H1 (cell line): ENCODE data around the gene BEAN1. TPM values are rescaled to one million over a fixed set of nuclear protein-coding genes. Genes with fewer than 3 reads are reported as not detected.

Experiments
- CTCF ChIA-PET: fragments of 300-600 bp; sonication (Branson Sonifier 250); formaldehyde crosslinking; loops from one replicate; lab custom pipeline; 2021; ENCODE audit not compliant: partially characterized antibody; lab: Charles Lee
- POLR2A ChIA-PET: fragments of 300-600 bp; sonication (Branson Sonifier 250); formaldehyde crosslinking; loops from one replicate; lab custom pipeline; 2021; ENCODE audit warnings: inconsistent platforms; ENCODE audit not compliant: partially characterized antibody; lab: Charles Lee
- DNase-seq, 2 experiments: peaks; one replicate each; pipeline versions ENCODE4 v3.0.0 to v3.0.0-alpha.2; 2010 to 2022; ENCODE audit warnings: low spot score in 2 of 2, low read depth in 1 of 2, mixed read lengths in 1 of 2
- FAIRE-seq: peaks from 2 replicates; lab custom pipeline; 2011; peaks lifted over from hg19 to GRCh38; lab: Jason Lieb, UNC
- H2AFZ ChIP-seq: 2 replicates; pipeline ENCODE4 v1.8.1; 2012; ENCODE audit warnings: low read length, inconsistent platforms
- H2AK5ac ChIP-seq: 2 replicates; pipeline ENCODE4 v1.6.1; 2013; ENCODE audit warnings: low read depth, low read length
- H2BK120ac ChIP-seq: replicated peaks from 2 replicates; pipeline ENCODE3; 2013; ENCODE audit warnings: low read depth, low read length, inconsistent platforms
- H2BK12ac ChIP-seq: 2 replicates; pipeline ENCODE4 v1.6.1; 2013; ENCODE audit warnings: low read depth, low read length
- H2BK15ac ChIP-seq: 2 replicates; pipeline ENCODE4 v1.6.1; 2013; ENCODE audit warnings: low read length
- H2BK20ac ChIP-seq: 2 replicates; pipeline ENCODE4 v1.6.1; 2013; ENCODE audit warnings: low read length
- H2BK5ac ChIP-seq: 2 replicates; pipeline ENCODE4 v1.6.1; 2013; ENCODE audit warnings: low read depth, low read length
- H3K14ac ChIP-seq: 2 replicates; pipeline ENCODE4 v1.6.1; 2013; ENCODE audit warnings: inconsistent platforms; ENCODE audit not compliant: insufficient read length
- H3K18ac ChIP-seq: 2 replicates; pipeline ENCODE4 v1.6.1; 2013; ENCODE audit warnings: low read length; ENCODE audit errors: extremely low read depth
- H3K23ac ChIP-seq: 2 replicates; pipeline ENCODE4 v1.6.1; 2013; ENCODE audit warnings: inconsistent platforms; ENCODE audit not compliant: insufficient read length
- H3K23me2 ChIP-seq: 2 replicates; pipeline ENCODE4 v1.6.1; 2013; ENCODE audit warnings: low read depth, low read length
- H3K27ac ChIP-seq: 2 replicates; pipeline ENCODE4 v1.6.1; 2011; ENCODE audit warnings: low read depth, low read length, inconsistent platforms
- H3K27me3 ChIP-seq, 4 experiments: replicated peaks in 1 of 4; 1 replicate in 1 of 4; 2 replicates in 3 of 4; pipeline versions ENCODE4 v1.6.1 to v1.8.1; 2011 to 2013; ENCODE audit warnings: low read length in 3 of 4, mild to moderate bottlenecking in 3 of 4, inconsistent platforms in 2 of 4, mixed read lengths in 2 of 4, moderate library complexity in 1 of 4; ENCODE audit not compliant: control insufficient read depth in 3 of 4, insufficient read depth in 3 of 4; ENCODE audit errors: extremely low read depth in 1 of 4
- H3K36me3 ChIP-seq, 4 experiments: 2 replicates each; pipeline versions ENCODE4 v1.6.1 to v1.8.1; 2011 to 2013; ENCODE audit warnings: mild to moderate bottlenecking in 4 of 4, low read length in 3 of 4, moderate library complexity in 2 of 4, control low read depth in 1 of 4, inconsistent platforms in 1 of 4; ENCODE audit not compliant: insufficient read depth in 4 of 4, control insufficient read depth in 2 of 4
- H3K4ac ChIP-seq: replicated peaks from 2 replicates; pipeline ENCODE3; 2013; ENCODE audit warnings: low read length, low read depth, mixed read lengths, inconsistent platforms; ENCODE audit not compliant: insufficient read length
- H3K4me1 ChIP-seq, 4 experiments: replicated peaks in 1 of 4; 1 replicate in 1 of 4; 2 replicates in 3 of 4; pipeline versions ENCODE4 v1.6.1 to v1.8.1; 2011 to 2013; ENCODE audit warnings: low read length in 3 of 4, inconsistent platforms in 2 of 4, mixed read lengths in 1 of 4; ENCODE audit not compliant: insufficient read depth in 4 of 4, control insufficient read depth in 3 of 4
- H3K4me2 ChIP-seq, 2 experiments: 2 replicates each; pipeline versions ENCODE4 v1.6.1 to v1.8.1; 2011 to 2013; ENCODE audit warnings: low read depth in 2 of 2, low read length in 2 of 2, control low read depth in 1 of 2, inconsistent platforms in 1 of 2, mild to moderate bottlenecking in 1 of 2; ENCODE audit not compliant: insufficient read depth in 1 of 2
- H3K4me3 ChIP-seq, 4 experiments: fragments of 200-600, 300-600 bp in 1 of 4; sonication (generic), shearing (Covaris generic), sonication (Bioruptor Twin) in 1 of 4; 2 replicates each; pipeline versions ENCODE4 v1.5.1 to v1.8.1; 2011 to 2016; ENCODE audit warnings: low read length in 4 of 4, low read depth in 3 of 4, control low read depth in 2 of 4, inconsistent platforms in 2 of 4, mild to moderate bottlenecking in 2 of 4, mixed read lengths in 1 of 4, moderate library complexity in 1 of 4; ENCODE audit not compliant: insufficient read depth in 2 of 4; ENCODE audit errors: extremely low read depth in 1 of 4
- H3K56ac ChIP-seq: replicated peaks from 2 replicates; pipeline ENCODE3; 2013; ENCODE audit warnings: low read depth, mild to moderate bottlenecking, mixed read lengths, low read length, inconsistent platforms; ENCODE audit not compliant: insufficient read length
- H3K79me1 ChIP-seq: 2 replicates; pipeline ENCODE4 v1.6.1; 2013; ENCODE audit warnings: low read depth, low read length, control low read depth
- H3K79me2 ChIP-seq, 2 experiments: 2 replicates each; pipeline versions ENCODE4 v1.6.1 to v1.8.1; 2012 to 2013; ENCODE audit warnings: low read length in 2 of 2, mild to moderate bottlenecking in 2 of 2, inconsistent platforms in 1 of 2; ENCODE audit not compliant: insufficient read depth in 2 of 2, control insufficient read depth in 1 of 2
- H3K9ac ChIP-seq, 4 experiments: replicated peaks in 1 of 4; 1 replicate in 1 of 4; 2 replicates in 3 of 4; pipeline versions ENCODE4 v1.6.1 to v1.8.1; 2011 to 2013; ENCODE audit warnings: low read depth in 3 of 4, low read length in 3 of 4, control low read depth in 2 of 4, mild to moderate bottlenecking in 2 of 4, moderate library complexity in 2 of 4, inconsistent platforms in 1 of 4; ENCODE audit errors: extremely low read depth in 1 of 4
- H3K9me3 ChIP-seq, 2 experiments: 2 replicates each; pipeline versions ENCODE4 v1.6.1 to v1.8.1; 2012 to 2013; ENCODE audit warnings: mild to moderate bottlenecking in 2 of 2, moderate library complexity in 2 of 2, control low read depth in 1 of 2, inconsistent platforms in 1 of 2, low read depth in 1 of 2, low read length in 1 of 2, mixed read lengths in 1 of 2; ENCODE audit not compliant: insufficient read depth in 2 of 2
- H4K20me1 ChIP-seq, 2 experiments: replicated peaks in 1 of 2; 2 replicates each; pipeline versions ENCODE3 to v1.8.1; 2011 to 2013; ENCODE audit warnings: inconsistent platforms in 2 of 2, low read length in 2 of 2, mild to moderate bottlenecking in 1 of 2; ENCODE audit not compliant: insufficient read depth in 2 of 2, control insufficient read depth in 1 of 2
- H4K5ac ChIP-seq: 2 replicates; pipeline ENCODE4 v1.6.1; 2013; ENCODE audit warnings: low read length, low read depth, mixed read lengths, inconsistent platforms; ENCODE audit not compliant: insufficient read length
- H4K8ac ChIP-seq: 2 replicates; pipeline ENCODE4 v1.8.0; 2013; ENCODE audit warnings: mild to moderate bottlenecking, moderate library complexity, low read length, inconsistent platforms; ENCODE audit not compliant: insufficient read depth; ENCODE audit errors: extremely low read depth
- H4K91ac ChIP-seq: replicated peaks from 2 replicates; pipeline ENCODE3; 2013; ENCODE audit warnings: low read length, mixed read lengths, inconsistent platforms; ENCODE audit not compliant: insufficient read length
- BACH1 ChIP-seq: IDR thresholded peaks from 2 replicates; pipeline ENCODE4 v1.6.1; 2012; ENCODE audit warnings: low read length, improper control_type of control experiment
- CBX5 ChIP-seq: fragments of 300-800, 300-1000 bp; sonication (generic); IDR thresholded peaks from 2 replicates; pipeline ENCODE4 v1.7.1; 2016; ENCODE audit warnings: antibody characterized with exemption, low read length, low read depth
- EZH2 ChIP-seq: fragments of 200-600 bp; sonication (generic); IDR thresholded peaks from 2 replicates; pipeline ENCODE4 v1.7.1; 2012; ENCODE audit warnings: low read depth, mild to moderate bottlenecking, moderate library complexity, low read length, inconsistent platforms; ENCODE audit not compliant: severe bottlenecking
- HDAC6 ChIP-seq: IDR thresholded peaks from one replicate; pipeline ENCODE4 v1.7.1; 2012; ENCODE audit warnings: low read depth, mild to moderate bottlenecking, inconsistent platforms, low read length, moderate library complexity
- KDM4A ChIP-seq: IDR thresholded peaks from one replicate; pipeline ENCODE4 v1.7.1; 2012; ENCODE audit warnings: low read depth, mild to moderate bottlenecking, moderate library complexity, low read length, inconsistent platforms; ENCODE audit not compliant: severe bottlenecking
- POLR2A ChIP-seq, 2 experiments: IDR thresholded peaks; 1 replicate in 1 of 2; 2 replicates in 1 of 2; pipeline ENCODE4 v1.6.1; 2011; ENCODE audit warnings: low read depth in 2 of 2, low read length in 2 of 2, mild to moderate bottlenecking in 2 of 2; ENCODE audit errors: control extremely low read depth in 1 of 2
- SUZ12 ChIP-seq: fragments of 200-600 bp; sonication (generic); IDR thresholded peaks from 2 replicates; pipeline ENCODE4 v1.6.1; 2012; ENCODE audit warnings: mild to moderate bottlenecking, inconsistent platforms, low read length, moderate library complexity, mixed read lengths
- WGBS, 2 experiments: shearing (Covaris generic) in 1 of 2; methylation state at CpG; one replicate each; pipeline versions ENCODE4 v1.1.6 to v1.1.7; 2013 to 2015; ENCODE audit warnings: low lambda C conversion rate in 2 of 2, mixed read lengths in 2 of 2, inconsistent platforms in 1 of 2, low coverage in 1 of 2, missing lambda C conversion rate in 1 of 2; ENCODE audit not compliant: insufficient replicate concordance in 2 of 2, insufficient coverage in 1 of 2, insufficient read length in 1 of 2; ENCODE audit errors: extremely low coverage in 1 of 2, missing lambda C conversion rate in 1 of 2; 5-methylcytosine and 5-hydroxymethylcytosine counted together
- polyA plus RNA-seq, 7 experiments: library from polyadenylated mRNA; depleted of rRNA in 3 of 7; stranded (reverse) in 5 of 7; unstranded in 2 of 7; fragments of >200 nt in 5 of 7; fragments of 200-250 nt in 2 of 7; gene quantifications; 1 replicate in 5 of 7; 2 replicates in 1 of 7; 4 replicates in 1 of 7; pipeline versions ENCODE4 v1.2.1 to v1.2.3, GENCODE V29; 2011 to 2013; ENCODE audit warnings: missing spikeins in 2 of 7, mixed read lengths in 2 of 7
- total RNA-seq: library from RNA; stranded (reverse); fragmentation: NEBNext Ultra II Directional; extraction: Animal tissue kit (Norgen Biotek cat#: 25700); gene quantifications from 2 replicates; pipeline ENCODE4 v1.2.1, GENCODE V29; 2021
- TF ChIP-seq, protein P1 (sequence below): IDR thresholded peaks from 2 replicates; pipeline ENCODE4 v1.6.1; 2012; ENCODE audit warnings: inconsistent platforms
- TF ChIP-seq, protein P2 (sequence below): IDR thresholded peaks from 2 replicates; pipeline ENCODE4 v1.6.1; 2012; ENCODE audit warnings: inconsistent platforms

The BEAN1 gene
- total and polyA plus RNA-seq, 2 of the 8 experiments (the other 6 are each of a cell fraction or from before 2014, with no cell fraction given), result 0.08 TPM; not detected in 1

DNA sequence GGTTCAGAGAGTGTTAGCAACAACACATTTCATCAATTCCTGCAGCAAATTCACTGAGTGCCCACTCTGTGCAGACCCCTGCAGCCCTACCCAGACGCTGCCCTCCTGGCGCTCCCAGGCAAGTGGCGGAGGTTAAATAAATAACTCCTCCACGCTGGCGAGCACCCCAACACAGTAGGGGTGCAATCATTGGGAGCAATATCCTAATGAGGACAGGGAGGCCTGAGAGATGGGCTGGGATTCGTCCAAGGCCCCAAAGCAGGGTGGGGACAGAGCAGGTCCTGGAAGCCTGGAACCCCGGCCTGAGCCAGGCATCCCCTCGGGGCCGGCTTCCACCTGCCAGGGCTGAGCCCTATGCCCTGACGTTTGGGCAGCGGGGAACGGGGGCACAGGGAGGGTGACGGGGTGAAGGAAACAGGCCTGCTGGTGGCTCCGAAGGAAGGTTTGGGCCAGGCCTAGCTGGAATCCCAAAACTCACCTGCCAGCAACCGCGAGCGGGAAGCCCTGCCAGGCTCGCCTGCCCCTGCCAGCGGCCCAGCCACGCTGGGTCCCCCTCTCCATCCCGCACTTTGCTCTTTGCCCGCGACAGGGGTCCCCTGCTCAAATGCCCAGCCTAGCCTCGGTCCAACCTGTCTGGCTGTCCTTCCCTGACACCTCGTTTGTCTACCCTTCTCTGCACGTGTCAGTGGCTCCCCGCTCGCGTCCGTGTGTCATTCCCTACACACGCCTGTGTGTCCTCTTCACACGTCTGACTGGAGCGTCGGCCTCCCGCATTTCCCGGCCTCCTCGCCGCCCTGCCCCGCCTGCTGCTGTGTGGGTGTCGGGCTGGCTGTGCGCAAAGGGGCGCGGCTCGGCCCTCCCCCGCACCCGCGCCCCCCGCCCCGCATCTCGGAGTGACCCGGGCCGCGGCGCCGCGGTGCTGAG is 721 bp upstream of the BEAN1 start:
- TF ChIP-seq POLR2A (IDR thresholded peaks at IDR 0.05; ENCODE audit: control extremely low read depth in 1 of 2, low read depth in 2 of 2, low read length in 2 of 2) (no peak), EZH2 (peak; percentile 77), BACH1 (no peak), HDAC6 (no peak), SUZ12 (peak; percentile 83), KDM4A (peak; percentile 40), CBX5 (no peak)
- TF ChIP-seq, protein P1, sequence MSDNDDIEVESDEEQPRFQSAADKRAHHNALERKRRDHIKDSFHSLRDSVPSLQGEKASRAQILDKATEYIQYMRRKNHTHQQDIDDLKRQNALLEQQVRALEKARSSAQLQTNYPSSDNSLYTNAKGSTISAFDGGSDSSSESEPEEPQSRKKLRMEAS, result peak; percentile 72
- TF ChIP-seq, protein P2, sequence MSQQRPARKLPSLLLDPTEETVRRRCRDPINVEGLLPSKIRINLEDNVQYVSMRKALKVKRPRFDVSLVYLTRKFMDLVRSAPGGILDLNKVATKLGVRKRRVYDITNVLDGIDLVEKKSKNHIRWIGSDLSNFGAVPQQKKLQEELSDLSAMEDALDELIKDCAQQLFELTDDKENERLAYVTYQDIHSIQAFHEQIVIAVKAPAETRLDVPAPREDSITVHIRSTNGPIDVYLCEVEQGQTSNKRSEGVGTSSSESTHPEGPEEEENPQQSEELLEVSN, result peak; percentile 58
- H3K56ac ChIP-seq, result no peak overlapping the region
- H2AK5ac ChIP-seq, result no peak overlapping the region
- H3K27ac ChIP-seq, result no peak overlapping the region
- peaks cover 11% of the 10 kb centered on the region for H3K23me2 ChIP-seq
- peaks cover 0 to 29% (median 21%) of the 10 kb centered on the region in 4 experiments; a peak in 6 of 7 replicates for H3K4me1 ChIP-seq
- H4K91ac ChIP-seq, result peak overlapping the region; percentile 22
- CTCF ChIA-PET, result interaction anchor here (0.9 to 2.0 kb wide), 4 partner anchors 17 to 84 kb away, joined by 3 to 7 read pairs (median 6); no protein-coding TSS in a partner anchor
- H2BK120ac ChIP-seq, result no peak overlapping the region
- H3K9ac ChIP-seq, result 0 out of 7 replicates have a peak overlapping the region, but pooled peaks of 1 of the 4 experiments have one; percentile 23
- no peaks in the 10 kb centered on the region for H3K36me3 ChIP-seq
- H3K23ac ChIP-seq, result no peak overlapping the region
- H2BK15ac ChIP-seq, result no peak overlapping the region
- peaks cover 4 to 11% of the 10 kb centered on the region in 2 experiments for H4K20me1 ChIP-seq
- H4K8ac ChIP-seq, result no peak overlapping the region
- peak overlapping the region; percentile 94; the same call in 1 of the 2 replicates for H2AFZ ChIP-seq
- no peak overlapping the region; the same call in none of the 2 replicates for H3K18ac ChIP-seq
- H3K4me3 ChIP-seq, result peak overlapping the region; percentile 42 to 56 (median 45)
- WGBS, 2 experiments, result 16% methylated on average over 43 of the region's 56 CpGs; no CpG with 5 or more reads in 1 of the 2 experiments
- H3K4ac ChIP-seq, result no peak overlapping the region
- DNase-seq, result peak in 1 of 2 experiments; percentile 59
- H3K27me3 ChIP-seq, result peaks cover 49 to 64% (median 59%) of the 10 kb centered on the region in 4 experiments
- H3K4me2 ChIP-seq, result peak overlapping the region; percentile 67 to 97
- POLR2A ChIA-PET, result no interaction called here
- H3K79me1 ChIP-seq, result no peaks in the 10 kb centered on the region
- no peak overlapping the region for H3K14ac ChIP-seq
- H4K5ac ChIP-seq, result no peak overlapping the region
- no peaks in the 10 kb centered on the region for H3K9me3 ChIP-seq
- FAIRE-seq, result no peak
- H2BK5ac ChIP-seq, result no peak overlapping the region
- no peak overlapping the region for H2BK20ac ChIP-seq
- no peak overlapping the region for H2BK12ac ChIP-seq
- no peaks in the 10 kb centered on the region for H3K79me2 ChIP-seq
